ENCODE measurements around the gene TRAPPC14.
A peak's percentile ranks its signal among the peaks of the same experiment; 100 is the strongest.
"Not testable (repeated sequence)": the region's sequence is repeated elsewhere in the genome, so short reads cannot be mapped to it uniquely, and the experiment has no call there.

TRAPPC14 gene

DNA sequence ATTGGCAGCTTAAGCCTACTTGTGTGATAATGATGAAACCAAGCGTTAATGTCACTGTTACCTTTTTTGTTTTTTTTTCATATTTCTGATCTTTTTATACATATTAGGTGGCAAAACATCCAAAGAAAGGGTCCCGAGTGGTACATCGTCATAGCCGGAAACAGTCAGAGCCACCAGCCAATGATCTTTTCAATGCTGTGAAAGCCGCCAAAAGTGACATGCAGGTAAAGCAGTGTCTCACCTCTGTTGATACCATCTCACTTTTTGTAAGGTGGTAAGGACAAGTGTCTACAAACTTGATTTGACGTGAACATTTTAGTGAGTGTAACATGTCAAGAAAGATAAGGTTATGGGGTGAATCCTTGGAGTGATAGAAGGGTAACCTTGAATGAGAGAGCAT is 24.1 kb upstream of the TRAPPC14 start:
- not testable (repeated sequence) for H3K9me3 ChIP-seq (ENCODE audit: low read length); H3K27me3 ChIP-seq (ENCODE audit: insufficient read depth, low read length); H3K4me3 ChIP-seq (ENCODE audit: low read length); H2AFZ ChIP-seq (ENCODE audit: low read depth, low read length); H3K36me3 ChIP-seq (ENCODE audit: insufficient read depth, low read length); H3K4me1 ChIP-seq (ENCODE audit: insufficient read depth, low read length)

DNA sequence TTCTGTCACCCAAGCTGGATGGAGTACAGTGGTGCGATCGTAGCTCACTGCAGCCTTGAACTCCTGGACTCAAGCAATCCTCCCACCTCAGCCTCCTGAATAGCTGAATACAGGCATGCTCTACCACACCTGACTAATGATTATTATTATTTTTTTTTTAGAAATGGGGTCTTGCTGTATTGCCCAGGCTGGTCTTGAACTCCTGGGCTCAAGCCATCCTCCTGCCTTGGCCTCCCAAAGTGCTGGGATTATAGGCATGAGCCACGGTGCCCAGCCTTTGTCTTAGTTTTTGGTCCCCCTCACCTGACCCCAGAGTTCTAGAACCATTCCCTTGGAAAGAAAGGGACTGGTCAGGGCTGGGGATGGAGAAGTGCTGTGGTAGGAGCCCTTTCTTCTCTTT is 21.6 kb upstream of the TRAPPC14 start:
- H3K4me1 ChIP-seq (ENCODE audit: insufficient read depth, low read length): peaks cover 13% of the 10 kb centered on the region
- H3K27me3 ChIP-seq (ENCODE audit: insufficient read depth, low read length); H3K9me3 ChIP-seq (ENCODE audit: low read length); H2AFZ ChIP-seq (ENCODE audit: low read depth, low read length); H3K4me3 ChIP-seq (ENCODE audit: low read length); H3K36me3 ChIP-seq (ENCODE audit: insufficient read depth, low read length): not testable (repeated sequence)

DNA sequence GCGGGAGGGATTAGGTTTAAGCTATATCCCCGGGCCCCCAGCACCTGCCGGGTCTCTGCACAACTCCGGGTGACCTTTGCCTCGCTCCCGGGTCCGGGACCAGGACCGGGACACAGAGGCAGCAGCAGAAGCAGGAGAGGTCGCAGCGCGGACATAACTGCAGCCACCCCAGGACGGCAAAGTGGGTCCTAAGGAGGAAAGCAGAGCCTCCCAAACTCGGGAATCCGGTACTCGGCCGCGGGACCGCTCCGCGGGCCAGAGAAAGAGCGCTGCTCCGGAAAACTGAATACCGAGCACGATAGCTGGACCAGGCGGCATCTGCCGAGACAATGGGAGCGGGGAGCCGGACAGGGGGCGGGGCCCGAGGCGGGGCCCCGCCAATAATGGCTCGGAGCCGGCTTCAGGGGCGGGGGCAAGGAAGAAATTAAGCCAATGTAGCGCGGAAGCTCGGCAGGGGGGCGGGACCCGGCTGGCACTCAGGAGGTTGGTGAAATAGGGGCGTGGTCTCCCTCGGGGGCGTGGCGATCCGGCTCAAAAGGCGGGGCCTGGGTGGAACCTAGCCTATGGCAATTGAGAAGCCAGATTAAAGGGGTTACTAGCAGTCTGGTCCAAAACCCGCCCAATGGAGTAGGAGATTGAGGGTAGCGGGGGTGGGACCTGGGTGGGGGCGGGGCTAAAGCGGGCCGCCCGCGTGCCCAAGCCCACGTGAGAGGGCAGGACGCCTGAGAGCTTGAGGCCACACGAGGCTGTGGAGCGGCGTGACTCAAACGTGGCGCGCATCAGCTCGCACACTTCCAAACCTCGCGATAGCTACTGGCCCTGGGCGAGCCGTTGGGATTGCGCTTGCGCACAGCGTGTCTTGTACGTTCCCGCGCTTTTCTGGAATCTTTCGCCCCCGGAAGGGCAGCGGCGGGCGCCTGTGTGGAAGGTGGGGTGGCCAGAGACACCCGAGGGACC is 18.8 kb upstream of the TRAPPC14 start, which contains the start of the genes GPC2 and STAG3:
Gene GPC2, minus strand, starts transcription at position 337 of the 957 bp plus-strand sequence. Its CDS starts 182 bp downstream, at position 155.
Gene STAG3, plus strand, starts transcription at position 874 of the 957 bp plus-strand sequence. CDS start 2,639 bp downstream, outside the sequence.
- peaks cover 3% of the 10 kb centered on the region for H3K9me3 ChIP-seq (ENCODE audit: low read length)
- H3K4me3 ChIP-seq (ENCODE audit: low read length): peak within 1 kb of the TSS; percentile 99
- H3K36me3 ChIP-seq (ENCODE audit: insufficient read depth, low read length): peaks cover 27% of the 10 kb centered on the region
- peaks cover 13% of the 10 kb centered on the region for H3K4me1 ChIP-seq (ENCODE audit: insufficient read depth, low read length)
- H3K27me3 ChIP-seq (ENCODE audit: insufficient read depth, low read length): no peaks in the 10 kb centered on the region
- H2AFZ ChIP-seq (ENCODE audit: low read depth, low read length): peak within 1 kb of the TSS; percentile 54

DNA sequence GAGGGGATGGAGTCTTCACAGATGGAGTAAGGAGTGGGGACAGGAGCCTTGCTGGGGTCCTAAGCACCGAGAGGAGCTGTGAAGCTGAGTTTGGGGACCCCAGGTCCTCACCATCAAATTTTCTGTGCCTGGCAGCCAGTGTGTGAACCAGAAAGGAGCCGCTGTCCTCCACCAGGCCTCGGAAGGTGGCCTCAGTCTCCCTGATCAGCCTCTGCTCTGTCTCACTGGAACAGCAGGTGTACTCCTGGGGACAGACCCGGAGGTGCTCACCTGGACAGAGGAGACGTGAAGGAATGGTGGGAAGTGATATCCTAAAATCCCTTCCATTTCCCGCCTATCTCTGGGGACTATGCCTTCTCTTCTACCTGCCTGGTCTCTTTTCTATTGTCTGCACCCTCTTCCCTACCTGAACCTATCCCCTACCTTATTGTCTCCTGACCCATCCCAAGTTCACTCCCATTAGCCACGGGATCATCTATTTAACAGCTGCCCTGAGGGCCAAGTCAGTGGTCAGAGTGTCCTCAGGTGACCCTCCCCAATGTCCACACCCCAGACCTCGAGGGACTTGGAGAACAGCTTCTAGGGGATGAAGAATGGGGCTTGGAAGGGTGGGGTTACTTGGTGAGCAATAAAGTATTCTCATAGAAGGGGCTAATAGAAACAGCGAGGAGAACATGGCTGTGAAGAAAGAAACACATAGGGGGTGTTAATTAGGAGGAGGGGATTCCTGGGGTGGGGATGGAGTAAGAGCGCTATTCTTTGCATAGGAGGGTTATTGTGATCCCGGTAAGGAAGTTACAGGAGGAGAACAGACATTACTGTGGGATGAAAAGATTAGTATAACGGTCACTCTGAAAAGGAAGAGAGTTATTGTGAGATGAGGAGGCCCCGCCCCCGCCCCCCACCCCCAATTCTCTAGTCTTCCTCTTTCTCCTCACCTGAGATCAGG is 17.8 kb upstream of the TRAPPC14 start:
- Histone ChIP-seq H3K9me3 (ENCODE audit: low read length) (peaks cover 3% of the 10 kb centered on the region), H2AFZ (ENCODE audit: low read depth, low read length) (peak overlapping the region; percentile 54), H3K27me3 (ENCODE audit: insufficient read depth, low read length) (no peaks in the 10 kb centered on the region), H3K4me3 (ENCODE audit: low read length) (peak overlapping the region; percentile 99), H3K36me3 (ENCODE audit: insufficient read depth, low read length) (peaks cover 29% of the 10 kb centered on the region), H3K4me1 (ENCODE audit: insufficient read depth, low read length) (peaks cover 13% of the 10 kb centered on the region)

DNA sequence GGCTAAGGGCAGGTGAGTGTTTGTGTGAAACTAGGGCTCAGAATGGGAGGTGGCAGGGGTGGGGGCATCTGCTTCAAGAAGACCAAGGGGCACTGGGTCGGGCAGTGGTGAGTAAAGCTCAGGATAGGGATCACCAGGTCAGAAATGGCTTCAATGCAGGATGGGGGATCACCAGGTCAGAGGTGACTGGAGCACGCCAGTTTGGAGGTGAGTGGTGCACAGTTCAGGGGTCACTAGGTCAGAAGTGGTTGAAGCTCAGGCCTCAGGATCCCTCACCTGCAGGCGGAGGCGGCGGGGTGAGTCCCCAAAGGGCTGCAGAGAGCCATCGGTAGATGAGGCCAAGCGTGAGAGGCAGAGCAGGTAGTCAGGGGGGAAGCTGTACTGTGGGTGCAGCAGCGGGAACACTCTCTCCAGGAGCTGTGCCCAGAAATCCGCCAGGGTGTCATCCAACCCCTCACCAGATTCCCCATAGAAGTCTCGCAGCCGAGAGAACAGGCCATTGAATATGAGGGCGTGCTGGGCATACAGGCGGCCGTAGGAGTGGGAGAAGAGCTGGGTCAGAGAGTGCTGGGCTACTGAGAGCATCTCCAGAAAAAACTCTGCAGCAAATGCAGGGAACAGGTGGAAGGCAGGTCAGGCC is 16.9 kb upstream of the TRAPPC14 start:
- H2AFZ ChIP-seq (ENCODE audit: low read depth, low read length): no peak overlapping the region
- H3K36me3 ChIP-seq (ENCODE audit: insufficient read depth, low read length): peaks cover 33% of the 10 kb centered on the region
- no peaks in the 10 kb centered on the region for H3K27me3 ChIP-seq (ENCODE audit: insufficient read depth, low read length)
- H3K4me1 ChIP-seq (ENCODE audit: insufficient read depth, low read length): peaks cover 13% of the 10 kb centered on the region
- H3K9me3 ChIP-seq (ENCODE audit: low read length): peaks cover 2% of the 10 kb centered on the region
- H3K4me3 ChIP-seq (ENCODE audit: low read length): no peak overlapping the region

DNA sequence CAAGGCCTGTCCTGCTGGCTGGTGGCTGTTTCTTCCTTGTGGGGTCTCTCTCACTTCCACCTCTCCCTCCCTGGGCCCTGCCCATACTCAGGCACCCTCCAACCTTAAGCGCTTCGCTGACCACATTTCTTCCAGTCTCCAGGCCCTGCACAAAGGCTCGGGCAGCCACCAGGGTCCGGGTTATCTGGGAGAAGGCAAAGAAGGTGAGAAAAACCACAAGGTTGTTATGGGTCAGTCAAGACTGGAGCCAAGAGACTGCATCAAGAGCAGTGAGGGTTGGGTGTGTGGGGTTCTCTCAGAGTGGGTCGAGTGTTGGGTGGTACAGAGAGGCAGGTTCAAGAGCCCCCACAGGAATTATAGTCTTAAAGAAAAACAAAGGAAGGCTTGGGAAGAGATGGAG is 16.1 kb upstream of the TRAPPC14 start:
- Histone ChIP-seq H3K36me3 (ENCODE audit: insufficient read depth, low read length) (peaks cover 39% of the 10 kb centered on the region), H3K9me3 (ENCODE audit: low read length) (no peaks in the 10 kb centered on the region), H3K27me3 (ENCODE audit: insufficient read depth, low read length) (no peaks in the 10 kb centered on the region), H2AFZ (ENCODE audit: low read depth, low read length) (no peak overlapping the region), H3K4me3 (ENCODE audit: low read length) (no peak overlapping the region), H3K4me1 (ENCODE audit: insufficient read depth, low read length) (peaks cover 14% of the 10 kb centered on the region)

DNA sequence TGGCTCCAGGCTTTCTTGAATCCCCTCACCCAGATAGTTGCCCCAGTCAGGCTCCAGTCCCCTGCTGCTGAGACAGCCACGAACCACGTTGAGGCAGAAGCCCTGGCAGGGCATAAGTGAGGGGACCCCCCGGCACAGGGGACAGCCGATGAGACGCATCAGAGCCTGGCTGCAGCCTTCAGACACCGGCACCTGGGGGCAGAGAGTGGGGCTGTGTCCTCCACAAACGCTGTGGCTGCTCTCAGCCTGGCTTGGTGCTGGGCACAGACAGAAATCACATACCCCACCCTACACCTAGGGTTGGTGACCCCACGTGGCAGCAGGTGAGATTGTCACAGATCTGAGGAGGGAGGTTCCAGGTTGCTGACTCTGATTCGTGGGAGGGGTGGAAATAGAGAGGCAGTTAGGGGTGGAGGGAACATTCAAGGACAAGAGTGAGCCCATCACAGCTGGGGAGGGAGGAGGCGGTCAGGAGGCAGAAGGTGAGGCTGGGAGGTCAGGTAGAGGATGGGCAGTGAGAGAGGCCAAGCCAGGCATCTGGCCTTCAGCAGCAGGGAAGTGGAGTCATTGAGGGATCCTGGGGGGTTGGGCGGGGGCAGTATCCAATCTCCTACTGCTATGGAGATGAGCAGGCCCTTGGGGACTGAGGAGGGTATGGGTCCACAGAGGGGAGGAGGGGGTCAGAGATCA is 15.4 kb upstream of the TRAPPC14 start:
- Histone ChIP-seq H3K27me3 (ENCODE audit: insufficient read depth, low read length) (no peaks in the 10 kb centered on the region), H3K9me3 (ENCODE audit: low read length) (no peaks in the 10 kb centered on the region), H3K36me3 (ENCODE audit: insufficient read depth, low read length) (peaks cover 42% of the 10 kb centered on the region), H3K4me3 (ENCODE audit: low read length) (no peak overlapping the region), H3K4me1 (ENCODE audit: insufficient read depth, low read length) (peaks cover 15% of the 10 kb centered on the region), H2AFZ (ENCODE audit: low read depth, low read length) (no peak overlapping the region)

DNA sequence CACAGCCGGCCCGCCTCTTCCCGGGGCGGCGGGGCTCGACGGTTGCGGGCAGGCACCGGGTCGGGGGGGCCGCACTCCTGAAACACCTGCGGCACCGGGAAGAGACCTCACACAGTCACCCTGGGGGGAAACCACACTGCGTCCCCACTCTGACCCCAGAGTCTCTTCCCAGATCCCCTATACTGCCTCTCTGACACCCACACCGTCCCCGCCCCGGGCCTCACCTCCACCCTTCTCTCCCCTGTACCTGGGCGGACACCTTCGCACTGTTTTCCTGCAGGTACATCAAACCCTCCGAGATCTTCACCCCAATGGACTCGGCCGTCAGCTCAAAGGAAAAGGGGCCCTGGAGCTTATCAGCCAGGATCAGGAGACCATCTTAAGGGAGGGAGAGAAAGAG is 13.3 kb upstream of the TRAPPC14 start:
- Histone ChIP-seq H3K4me1 (ENCODE audit: insufficient read depth, low read length) (peaks cover 35% of the 10 kb centered on the region), H3K27me3 (ENCODE audit: insufficient read depth, low read length) (no peaks in the 10 kb centered on the region), H3K9me3 (ENCODE audit: low read length) (no peaks in the 10 kb centered on the region), H3K4me3 (ENCODE audit: low read length) (no peak overlapping the region), H2AFZ (ENCODE audit: low read depth, low read length) (no peak overlapping the region), H3K36me3 (ENCODE audit: insufficient read depth, low read length) (peaks cover 42% of the 10 kb centered on the region)

DNA sequence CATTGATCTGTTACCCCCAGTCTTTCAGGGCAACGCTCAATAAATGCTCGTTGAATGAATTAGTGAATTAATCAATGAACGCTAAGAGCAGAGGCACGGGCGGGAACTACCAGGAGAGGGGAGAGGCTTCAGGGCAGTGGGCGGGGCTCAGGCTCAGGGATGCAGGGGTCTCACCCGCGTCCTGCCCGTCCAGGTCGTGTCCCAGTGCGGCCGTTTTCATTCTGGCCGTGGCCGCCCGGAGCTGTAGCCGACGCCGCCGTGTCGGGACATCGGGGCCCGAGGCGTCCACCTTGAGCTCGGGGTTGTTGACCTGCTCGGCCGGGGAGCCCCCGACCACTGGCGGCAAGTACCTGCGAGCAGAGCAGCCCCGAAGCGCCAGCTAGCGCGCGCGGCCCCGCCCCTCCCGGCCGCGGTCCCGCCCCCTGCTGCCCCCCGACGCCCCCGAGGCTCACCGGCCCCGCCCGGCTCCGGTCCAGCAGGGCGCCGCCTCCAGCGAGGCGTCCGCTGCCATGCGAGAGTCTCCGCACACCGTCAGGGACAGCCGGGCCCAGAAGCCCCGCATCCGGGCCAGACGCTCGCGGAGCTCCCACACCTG is 12.7 kb upstream of the TRAPPC14 start:
- no peaks in the 10 kb centered on the region for H3K9me3 ChIP-seq (ENCODE audit: low read length)
- peaks cover 32% of the 10 kb centered on the region for H3K4me1 ChIP-seq (ENCODE audit: insufficient read depth, low read length)
- peaks cover 42% of the 10 kb centered on the region for H3K36me3 ChIP-seq (ENCODE audit: insufficient read depth, low read length)
- H3K27me3 ChIP-seq (ENCODE audit: insufficient read depth, low read length): no peaks in the 10 kb centered on the region
- no peak overlapping the region for H3K4me3 ChIP-seq (ENCODE audit: low read length)
- H2AFZ ChIP-seq (ENCODE audit: low read depth, low read length): no peak overlapping the region

DNA sequence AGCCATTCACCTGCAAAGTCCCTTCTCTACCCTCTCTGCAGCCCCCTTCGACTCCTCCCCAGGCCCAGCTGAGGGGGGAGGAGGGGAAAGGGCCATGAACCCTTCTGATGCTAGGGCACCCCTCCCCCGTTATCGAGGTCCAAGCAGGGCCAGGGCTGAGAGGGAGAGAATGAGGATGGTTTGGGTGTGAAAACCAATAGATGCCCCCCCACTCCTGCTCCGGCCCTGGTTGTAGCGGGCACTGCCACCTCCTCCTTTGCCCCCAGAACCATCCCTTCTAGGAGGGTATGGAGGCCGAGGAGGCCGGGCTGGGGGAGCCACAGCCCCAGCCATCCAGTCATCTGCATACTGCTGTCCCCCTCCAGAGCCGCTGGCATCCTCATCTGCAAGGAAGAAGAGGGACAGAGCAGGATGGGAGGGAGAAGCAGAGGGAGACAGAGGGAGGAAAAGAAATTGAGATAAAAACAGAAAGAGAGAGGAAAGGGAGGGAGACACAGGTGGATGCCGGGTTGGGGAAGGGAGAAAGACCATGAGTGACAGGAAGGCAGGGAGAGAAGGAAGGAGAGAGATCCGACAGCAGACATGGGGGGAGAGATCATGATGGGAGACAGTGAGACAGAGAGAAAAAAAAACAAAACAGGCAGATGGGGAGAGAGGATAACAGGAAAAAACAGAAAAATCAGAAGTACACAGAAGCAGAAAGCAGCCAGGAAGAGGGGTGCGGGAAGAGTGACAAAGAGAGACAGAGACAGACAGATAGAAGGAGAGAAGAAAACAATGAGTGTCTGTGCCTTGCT is 11.8 kb upstream of the TRAPPC14 start:
- peaks cover 39% of the 10 kb centered on the region for H3K36me3 ChIP-seq (ENCODE audit: insufficient read depth, low read length)
- H3K4me3 ChIP-seq (ENCODE audit: low read length): no peak overlapping the region
- no peaks in the 10 kb centered on the region for H3K27me3 ChIP-seq (ENCODE audit: insufficient read depth, low read length)
- no peak overlapping the region for H2AFZ ChIP-seq (ENCODE audit: low read depth, low read length)
- H3K4me1 ChIP-seq (ENCODE audit: insufficient read depth, low read length): peaks cover 24% of the 10 kb centered on the region
- H3K9me3 ChIP-seq (ENCODE audit: low read length): no peaks in the 10 kb centered on the region

DNA sequence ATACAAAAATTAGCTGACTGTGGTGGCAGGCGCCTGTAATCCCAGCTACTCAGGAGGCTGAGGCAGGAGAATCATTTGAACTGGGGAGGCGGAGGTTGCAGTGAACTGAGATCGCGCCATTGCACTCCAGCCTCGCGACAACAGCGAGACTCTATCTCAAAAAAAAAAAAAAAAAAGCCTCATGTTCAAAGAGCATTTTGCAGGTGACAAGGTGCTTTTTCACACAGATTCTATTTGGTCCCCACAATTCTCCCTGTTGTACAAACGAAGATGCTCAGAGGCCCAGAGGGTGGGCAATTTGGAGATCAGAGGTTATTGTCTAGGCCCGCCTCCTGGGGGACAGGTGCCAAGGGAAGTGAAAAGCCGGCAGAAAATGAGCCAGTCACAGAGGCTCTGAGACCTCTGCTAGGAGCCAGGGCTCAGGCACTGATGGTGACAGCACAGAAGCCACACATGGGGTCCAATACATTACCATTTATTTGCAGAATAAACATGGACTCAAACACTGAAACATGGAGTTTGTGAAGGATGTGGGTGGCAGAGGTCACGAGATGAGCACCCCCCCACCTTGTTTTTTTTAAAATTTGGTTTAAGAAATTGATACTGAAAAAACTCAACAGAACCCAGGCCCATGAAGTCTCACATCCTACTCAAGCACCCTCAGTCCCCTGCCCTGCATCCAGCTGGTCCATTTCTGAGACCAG is 10.8 kb upstream of the TRAPPC14 start:
- Histone ChIP-seq H3K36me3 (ENCODE audit: insufficient read depth, low read length) (peaks cover 29% of the 10 kb centered on the region), H3K4me1 (ENCODE audit: insufficient read depth, low read length) (peaks cover 23% of the 10 kb centered on the region), H3K9me3 (ENCODE audit: low read length) (no peaks in the 10 kb centered on the region), H2AFZ (ENCODE audit: low read depth, low read length) (no peak overlapping the region), H3K27me3 (ENCODE audit: insufficient read depth, low read length) (no peaks in the 10 kb centered on the region), H3K4me3 (ENCODE audit: low read length) (no peak overlapping the region)

All from neuron (in vitro differentiated cells).